ENCODE results near the gene HSD17B3.

Gene HSD17B3

DNA sequence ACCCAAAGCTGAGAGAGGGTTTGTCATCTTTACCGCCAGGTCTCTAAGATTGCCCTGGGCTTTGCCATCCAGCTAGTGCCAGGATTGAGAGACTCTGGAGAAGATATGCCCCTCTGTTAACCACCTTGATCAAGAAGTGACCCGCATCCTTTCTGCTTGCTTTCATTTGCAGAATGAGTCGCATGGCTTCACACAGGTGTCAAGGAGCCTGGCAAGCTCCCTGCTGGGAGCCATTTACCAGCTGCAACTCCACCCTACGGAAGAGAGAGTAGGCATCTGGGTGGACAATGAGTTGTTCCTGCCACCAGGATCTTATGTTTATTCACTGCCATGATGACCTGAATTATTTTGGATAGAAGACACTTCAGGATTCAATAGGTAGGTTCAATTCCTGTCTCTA lies 43.0 kb downstream of the HSD17B3 start:
- DNase-seq (ENCODE audit: extremely low spot score), result no peak
- ChIA-PET CTCF (no interaction called here), POLR2A (no interaction called here)
- TF ChIP-seq ELF4 (IDR thresholded peaks at IDR 0.05) (no peak), ZNF384 (IDR thresholded peaks at IDR 0.05) (no peak), PKNOX1 (IDR thresholded peaks at IDR 0.05) (no peak), FOXA1 (IDR thresholded peaks at IDR 0.05) (no peak), TARDBP (IDR thresholded peaks at IDR 0.05) (no peak), BHLHE40 (IDR thresholded peaks at IDR 0.05; ENCODE audit: borderline replicate concordance) (no peak), FOXK2 (IDR thresholded peaks at IDR 0.05) (no peak)

DNA sequence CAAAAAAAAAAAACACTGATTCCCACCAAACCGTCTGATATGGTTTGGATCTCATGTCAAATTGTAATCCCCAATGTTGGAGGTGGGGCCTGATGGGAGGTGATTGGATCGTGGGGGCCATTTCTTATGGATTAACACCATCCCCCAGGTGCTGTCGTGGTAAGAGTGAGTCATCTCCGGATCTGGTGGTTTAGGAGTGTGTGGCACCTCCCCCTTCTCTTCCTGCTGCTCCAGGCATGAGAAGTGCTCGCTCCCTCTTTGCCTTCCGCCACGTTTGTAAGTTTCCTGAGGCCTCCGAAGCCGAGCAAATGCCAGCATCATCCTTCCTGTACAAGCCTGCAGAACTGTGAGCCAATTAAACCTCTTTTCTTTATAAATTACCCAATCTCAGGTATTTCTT lies 45.2 kb downstream of the HSD17B3 start:
- ChIA-PET CTCF (no interaction called here), POLR2A (no interaction called here)
- TF ChIP-seq LEF1 (IDR thresholded peaks at IDR 0.05; ENCODE audit: borderline replicate concordance) (no peak), PKNOX1 (IDR thresholded peaks at IDR 0.05) (no peak), SP1 (IDR thresholded peaks at IDR 0.05) (no peak), FOXA1 (IDR thresholded peaks at IDR 0.05) (no peak), FOXM1 (IDR thresholded peaks at IDR 0.05; ENCODE audit: borderline replicate concordance) (no peak), SUZ12 (IDR thresholded peaks at IDR 0.05) (no peak), ARNT (IDR thresholded peaks at IDR 0.05) (no peak), FOXK2 (IDR thresholded peaks at IDR 0.05) (no peak), ZNF384 (IDR thresholded peaks at IDR 0.05) (no peak), HDGF (IDR thresholded peaks at IDR 0.05; ENCODE audit: borderline replicate concordance) (no peak), L3MBTL2 (conservative IDR thresholded peaks at IDR 0.05) (no peak), CTBP1 (IDR thresholded peaks at IDR 0.05; ENCODE audit: borderline replicate concordance) (no peak), BHLHE40 (IDR thresholded peaks at IDR 0.05; ENCODE audit: borderline replicate concordance) (no peak), NFRKB (IDR thresholded peaks at IDR 0.05) (no peak)
- no peak for DNase-seq (ENCODE audit: extremely low spot score)

DNA sequence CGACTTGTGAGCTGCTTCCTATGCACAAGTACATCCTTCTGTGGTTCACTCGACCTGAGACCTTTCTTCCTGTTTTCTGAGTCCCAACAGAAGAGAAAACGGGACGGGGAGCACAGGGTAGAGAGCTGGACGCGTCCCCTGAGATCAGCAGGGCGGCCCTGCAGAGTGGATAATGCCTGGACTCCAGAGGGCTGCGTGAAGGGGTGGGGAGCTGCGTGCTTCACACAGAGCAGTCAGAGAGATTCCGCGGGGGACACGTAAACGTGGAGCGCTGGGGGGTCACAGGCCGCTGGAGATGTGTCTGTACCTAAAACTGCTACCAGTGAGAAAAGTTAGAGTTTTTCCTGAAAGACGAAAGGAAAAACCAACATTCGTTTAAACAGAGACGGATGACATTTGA lies 46.3 kb downstream of the HSD17B3 start:
- no peak for DNase-seq (ENCODE audit: extremely low spot score)
- ChIA-PET POLR2A (no interaction called here), CTCF (no interaction called here)
- TF ChIP-seq CTBP1 (IDR thresholded peaks at IDR 0.05; ENCODE audit: borderline replicate concordance), result no peak
- no peak for TF ChIP-seq PKNOX1 (IDR thresholded peaks at IDR 0.05)
- no peak for TF ChIP-seq FOXA1 (IDR thresholded peaks at IDR 0.05)
- TF ChIP-seq SP1 (IDR thresholded peaks at IDR 0.05), result no peak
- TF ChIP-seq TARDBP (IDR thresholded peaks at IDR 0.05), result no peak
- no peak for TF ChIP-seq HDGF (IDR thresholded peaks at IDR 0.05; ENCODE audit: borderline replicate concordance)
- no peak for TF ChIP-seq SUZ12 (IDR thresholded peaks at IDR 0.05)
- TF ChIP-seq ZNF384 (IDR thresholded peaks at IDR 0.05), result no peak
- TF ChIP-seq ELF4 (IDR thresholded peaks at IDR 0.05), result no peak
- no peak for TF ChIP-seq NFRKB (IDR thresholded peaks at IDR 0.05)
- TF ChIP-seq LEF1 (IDR thresholded peaks at IDR 0.05; ENCODE audit: borderline replicate concordance), result no peak
- TF ChIP-seq L3MBTL2 (conservative IDR thresholded peaks at IDR 0.05), result no peak
- no peak for TF ChIP-seq FOXK2 (IDR thresholded peaks at IDR 0.05)
- TF ChIP-seq ARNT (IDR thresholded peaks at IDR 0.05), result no peak
- no peak for TF ChIP-seq BHLHE40 (IDR thresholded peaks at IDR 0.05; ENCODE audit: borderline replicate concordance)
- TF ChIP-seq FOXM1 (IDR thresholded peaks at IDR 0.05; ENCODE audit: borderline replicate concordance), result no peak

DNA sequence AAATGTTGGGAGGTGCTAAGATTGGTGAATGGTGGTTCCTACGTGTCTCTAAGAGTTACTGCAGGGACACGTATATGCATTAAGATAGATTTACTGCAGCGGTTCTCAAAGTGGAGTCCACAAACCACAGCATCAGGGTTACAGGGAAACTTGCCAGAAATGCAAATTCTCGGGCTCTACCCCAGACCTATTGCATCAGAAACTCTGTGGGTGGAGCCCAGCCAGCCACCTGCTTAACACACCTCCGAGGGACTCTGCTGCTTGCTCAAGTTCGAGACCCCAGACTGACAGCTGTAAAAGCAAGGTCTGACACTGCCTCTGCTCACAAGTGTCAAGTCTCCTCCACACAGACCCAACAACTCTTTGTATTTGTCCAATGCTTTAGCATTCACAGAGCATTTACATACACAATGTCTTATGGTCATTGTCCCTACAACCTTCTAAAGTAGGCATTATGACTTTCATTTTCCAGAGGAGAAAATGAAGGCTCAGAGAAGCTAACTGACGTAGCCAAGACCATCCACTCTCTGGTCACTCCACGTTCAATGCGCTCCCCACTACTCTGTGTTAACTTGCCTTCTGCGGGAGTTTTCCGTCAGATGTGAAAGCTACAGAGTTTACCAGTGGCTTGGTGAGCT lies 48.8 kb downstream of the HSD17B3 start:
- CTCF ChIA-PET, result no interaction called here
- no peak for DNase-seq (ENCODE audit: extremely low spot score)
- no peak for TF ChIP-seq NFRKB (IDR thresholded peaks at IDR 0.05)
- no peak for TF ChIP-seq SUZ12 (IDR thresholded peaks at IDR 0.05)
- no peak for TF ChIP-seq L3MBTL2 (conservative IDR thresholded peaks at IDR 0.05)
- no peak for TF ChIP-seq BHLHE40 (IDR thresholded peaks at IDR 0.05; ENCODE audit: borderline replicate concordance)
- no peak for TF ChIP-seq CTBP1 (IDR thresholded peaks at IDR 0.05; ENCODE audit: borderline replicate concordance)
- TF ChIP-seq ELF4 (IDR thresholded peaks at IDR 0.05), result no peak
- no peak for TF ChIP-seq ZNF384 (IDR thresholded peaks at IDR 0.05)
- TF ChIP-seq PKNOX1 (IDR thresholded peaks at IDR 0.05), result no peak
- no peak for TF ChIP-seq ARNT (IDR thresholded peaks at IDR 0.05)
- no peak for TF ChIP-seq SP1 (IDR thresholded peaks at IDR 0.05)
- POLR2A ChIA-PET, result no interaction called here

DNA sequence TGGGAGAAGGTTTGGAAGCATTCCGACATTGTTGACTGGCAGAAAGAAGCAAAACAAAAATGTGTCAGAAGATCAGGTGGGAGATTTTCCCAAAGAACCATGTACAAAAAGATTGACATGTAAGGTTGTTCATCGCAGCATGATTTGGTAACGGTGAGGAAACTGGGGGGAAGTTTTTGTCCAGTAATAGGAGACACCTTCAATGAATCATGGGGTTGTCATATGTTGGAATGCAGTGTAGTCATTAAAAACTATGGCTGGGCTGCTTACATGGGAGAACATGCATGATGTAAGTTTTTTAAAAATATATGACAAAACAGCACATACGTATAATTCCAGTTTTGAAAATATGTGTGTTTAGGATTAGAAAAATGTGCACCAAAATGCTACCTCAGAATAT lies 50.5 kb downstream of the HSD17B3 start:
- ChIA-PET CTCF (no interaction called here), POLR2A (no interaction called here)
- TF ChIP-seq FOXA1 (IDR thresholded peaks at IDR 0.05) (no peak), SP1 (IDR thresholded peaks at IDR 0.05) (no peak), ARNT (IDR thresholded peaks at IDR 0.05) (no peak), HDGF (IDR thresholded peaks at IDR 0.05; ENCODE audit: borderline replicate concordance) (no peak), ELF4 (IDR thresholded peaks at IDR 0.05) (no peak), NFRKB (IDR thresholded peaks at IDR 0.05) (no peak), LEF1 (IDR thresholded peaks at IDR 0.05; ENCODE audit: borderline replicate concordance) (no peak), FOXK2 (IDR thresholded peaks at IDR 0.05) (no peak)
- no peak for DNase-seq (ENCODE audit: extremely low spot score)

DNA sequence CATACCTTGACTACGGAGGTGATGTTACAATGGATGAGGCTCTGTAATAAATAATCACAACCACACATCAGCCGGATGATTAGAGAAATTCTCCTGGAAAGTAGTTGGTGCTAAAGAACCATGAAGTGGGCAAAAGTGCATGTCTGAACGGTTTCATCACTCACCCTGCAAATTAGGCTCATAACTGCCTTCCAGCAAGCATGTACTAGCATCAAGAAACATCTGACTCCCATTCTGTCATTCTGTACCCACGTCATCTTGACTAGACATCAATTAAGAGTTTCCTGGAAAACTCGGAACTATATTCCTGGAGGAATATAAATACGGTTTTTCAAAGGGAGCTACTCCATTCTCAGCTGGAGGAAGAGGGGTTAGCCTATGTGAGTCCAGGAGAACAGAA lies 52.2 kb downstream of the HSD17B3 start:
- TF ChIP-seq NFRKB (IDR thresholded peaks at IDR 0.05) (no peak), FOXA1 (IDR thresholded peaks at IDR 0.05) (no peak), TARDBP (IDR thresholded peaks at IDR 0.05) (no peak), SP1 (IDR thresholded peaks at IDR 0.05) (no peak), CTBP1 (IDR thresholded peaks at IDR 0.05; ENCODE audit: borderline replicate concordance) (no peak), PKNOX1 (IDR thresholded peaks at IDR 0.05) (no peak), SUZ12 (IDR thresholded peaks at IDR 0.05) (no peak), ZNF384 (IDR thresholded peaks at IDR 0.05) (no peak), ELF4 (IDR thresholded peaks at IDR 0.05) (no peak), L3MBTL2 (conservative IDR thresholded peaks at IDR 0.05) (no peak), BHLHE40 (IDR thresholded peaks at IDR 0.05; ENCODE audit: borderline replicate concordance) (no peak), FOXK2 (IDR thresholded peaks at IDR 0.05) (no peak), ARNT (IDR thresholded peaks at IDR 0.05) (no peak), LEF1 (IDR thresholded peaks at IDR 0.05; ENCODE audit: borderline replicate concordance) (no peak), HDGF (IDR thresholded peaks at IDR 0.05; ENCODE audit: borderline replicate concordance) (no peak), FOXM1 (IDR thresholded peaks at IDR 0.05; ENCODE audit: borderline replicate concordance) (no peak)
- DNase-seq (ENCODE audit: extremely low spot score), result no peak
- ChIA-PET POLR2A (no interaction called here), CTCF (no interaction called here)
